OCI-LY1 (cell line): ENCODE results near the gene PMEPA1.

Experiments used
- H2AFZ ChIP-seq: fragments of 200-600 bp; sonication (generic), shearing (Covaris generic); 2 replicates; pipeline ENCODE4 v1.6.0; 2014; ENCODE audit warnings: antibody characterized with exemption, mild to moderate bottlenecking, low read length
- H3F3A ChIP-seq: fragments of 200-600 bp; sonication (generic), shearing (Covaris generic); 2 replicates; pipeline ENCODE4 v1.6.0; 2014; ENCODE audit warnings: mild to moderate bottlenecking, antibody characterized with exemption, low read length, moderate library complexity; ENCODE audit not compliant: insufficient read depth
- H3K27ac ChIP-seq: fragments of 200-600 bp; sonication (generic); 2 replicates; pipeline ENCODE4 v1.5.1; 2014; ENCODE audit warnings: low read length, mixed run types, mild to moderate bottlenecking, low read depth; ENCODE audit not compliant: poor library complexity, severe bottlenecking
- H3K27me3 ChIP-seq: fragments of 200-600 bp; sonication (generic); 2 replicates; pipeline ENCODE4 v1.6.0; 2014; ENCODE audit warnings: antibody characterized with exemption, mild to moderate bottlenecking, low read length, moderate library complexity; ENCODE audit not compliant: insufficient read depth
- H3K36me3 ChIP-seq: fragments of 200-600 bp; sonication (generic); 2 replicates; pipeline ENCODE4 v1.6.1; 2014; ENCODE audit warnings: mild to moderate bottlenecking, antibody characterized with exemption, low read length, moderate library complexity, mixed read lengths; ENCODE audit not compliant: insufficient read depth
- H3K4me1 ChIP-seq: fragments of 200-600 bp; sonication (generic); 2 replicates; pipeline ENCODE4 v1.5.1; 2014; ENCODE audit warnings: mild to moderate bottlenecking, low read length, moderate library complexity; ENCODE audit not compliant: insufficient read depth, severe bottlenecking
- H3K4me2 ChIP-seq: fragments of 200-600 bp; sonication (generic), shearing (Covaris generic); 2 replicates; pipeline ENCODE4 v1.6.1; 2014; ENCODE audit warnings: low read length
- H3K4me3 ChIP-seq: fragments of 200-600 bp; sonication (generic); 2 replicates; pipeline ENCODE4 v1.5.1; 2014; ENCODE audit warnings: low read length, low read depth, mild to moderate bottlenecking, mixed read lengths; ENCODE audit not compliant: poor library complexity, severe bottlenecking
- H3K79me2 ChIP-seq: fragments of 200-600 bp; shearing (Covaris generic); 2 replicates; pipeline ENCODE4 v1.6.1; 2016; ENCODE audit warnings: mixed run types, low read length, mixed read lengths; ENCODE audit not compliant: insufficient read depth
- H3K9ac ChIP-seq: fragments of 200-600 bp; sonication (generic), shearing (Covaris generic); 2 replicates; pipeline ENCODE4 v1.6.1; 2014; ENCODE audit warnings: mild to moderate bottlenecking, low read length, mixed read lengths
- H3K9me2 ChIP-seq: fragments of 200-600 bp; sonication (generic), shearing (Covaris generic); 2 replicates; pipeline ENCODE4 v1.6.1; 2014; ENCODE audit warnings: low read depth, mild to moderate bottlenecking, low read length, mixed read lengths
- H3K9me3 ChIP-seq: fragments of 200-600 bp; shearing (Covaris generic); 2 replicates; pipeline ENCODE4 v1.6.1; 2014; ENCODE audit warnings: low read length, mixed read lengths
- H4K20me1 ChIP-seq: fragments of 200-600 bp; sonication (generic), shearing (Covaris generic); 2 replicates; pipeline ENCODE4 v1.6.0; 2016; ENCODE audit warnings: mild to moderate bottlenecking, low read length; ENCODE audit not compliant: insufficient read depth
- EZH2 ChIP-seq: fragments of 200-600 bp; sonication (generic), shearing (Covaris generic); IDR thresholded peaks from 2 replicates; pipeline ENCODE4 v1.8.0; 2017; ENCODE audit warnings: borderline replicate concordance, mixed run types, mild to moderate bottlenecking, antibody characterized with exemption, low read length, moderate library complexity, mixed read lengths
- TF ChIP-seq, protein P1 (sequence below): fragments of 200-600 bp; sonication (generic), shearing (Covaris generic); IDR thresholded peaks from 2 replicates; pipeline ENCODE4 v1.5.1; 2017; ENCODE audit warnings: mild to moderate bottlenecking, antibody characterized with exemption, low read length, moderate library complexity, mixed read lengths

Gene PMEPA1

DNA sequence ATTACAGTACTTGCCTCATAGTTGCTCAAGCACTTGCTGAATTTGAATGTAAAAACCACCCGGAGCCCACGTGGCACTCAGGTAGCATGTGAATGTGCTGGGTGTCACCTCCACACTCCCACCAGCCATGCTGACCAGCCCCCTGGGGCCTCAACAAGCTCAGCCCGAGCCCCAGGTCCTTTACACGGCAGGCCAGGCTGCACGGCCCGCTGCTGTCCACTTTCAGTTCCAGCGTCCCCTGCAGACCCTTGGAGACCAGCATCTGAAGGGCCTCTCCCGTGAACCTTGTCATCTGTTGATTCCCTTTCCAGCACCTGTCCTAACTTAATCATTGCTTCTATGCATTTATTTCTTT, 56.3 kb downstream of the PMEPA1 start:
- no peak overlapping the region for H2AFZ ChIP-seq
- no peaks in the 10 kb centered on the region for H3K36me3 ChIP-seq
- H3F3A ChIP-seq = no peaks in the 10 kb centered on the region
- peaks cover 20% of the 10 kb centered on the region; the same call in 1 of the 2 replicates for H3K27me3 ChIP-seq
- H3K9me3 ChIP-seq = no peaks in the 10 kb centered on the region
- no peaks in the 10 kb centered on the region for H3K9me2 ChIP-seq
- TF ChIP-seq EZH2 = no peak
- TF ChIP-seq, protein P1, sequence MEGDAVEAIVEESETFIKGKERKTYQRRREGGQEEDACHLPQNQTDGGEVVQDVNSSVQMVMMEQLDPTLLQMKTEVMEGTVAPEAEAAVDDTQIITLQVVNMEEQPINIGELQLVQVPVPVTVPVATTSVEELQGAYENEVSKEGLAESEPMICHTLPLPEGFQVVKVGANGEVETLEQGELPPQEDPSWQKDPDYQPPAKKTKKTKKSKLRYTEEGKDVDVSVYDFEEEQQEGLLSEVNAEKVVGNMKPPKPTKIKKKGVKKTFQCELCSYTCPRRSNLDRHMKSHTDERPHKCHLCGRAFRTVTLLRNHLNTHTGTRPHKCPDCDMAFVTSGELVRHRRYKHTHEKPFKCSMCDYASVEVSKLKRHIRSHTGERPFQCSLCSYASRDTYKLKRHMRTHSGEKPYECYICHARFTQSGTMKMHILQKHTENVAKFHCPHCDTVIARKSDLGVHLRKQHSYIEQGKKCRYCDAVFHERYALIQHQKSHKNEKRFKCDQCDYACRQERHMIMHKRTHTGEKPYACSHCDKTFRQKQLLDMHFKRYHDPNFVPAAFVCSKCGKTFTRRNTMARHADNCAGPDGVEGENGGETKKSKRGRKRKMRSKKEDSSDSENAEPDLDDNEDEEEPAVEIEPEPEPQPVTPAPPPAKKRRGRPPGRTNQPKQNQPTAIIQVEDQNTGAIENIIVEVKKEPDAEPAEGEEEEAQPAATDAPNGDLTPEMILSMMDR = no peak
- no peaks in the 10 kb centered on the region for H4K20me1 ChIP-seq
- H3K4me2 ChIP-seq = no peak overlapping the region
- H3K27ac ChIP-seq = no peak overlapping the region
- H3K79me2 ChIP-seq = no peaks in the 10 kb centered on the region
- H3K4me1 ChIP-seq = no peaks in the 10 kb centered on the region
- H3K9ac ChIP-seq = no peak overlapping the region
- H3K4me3 ChIP-seq = no peak overlapping the region

DNA sequence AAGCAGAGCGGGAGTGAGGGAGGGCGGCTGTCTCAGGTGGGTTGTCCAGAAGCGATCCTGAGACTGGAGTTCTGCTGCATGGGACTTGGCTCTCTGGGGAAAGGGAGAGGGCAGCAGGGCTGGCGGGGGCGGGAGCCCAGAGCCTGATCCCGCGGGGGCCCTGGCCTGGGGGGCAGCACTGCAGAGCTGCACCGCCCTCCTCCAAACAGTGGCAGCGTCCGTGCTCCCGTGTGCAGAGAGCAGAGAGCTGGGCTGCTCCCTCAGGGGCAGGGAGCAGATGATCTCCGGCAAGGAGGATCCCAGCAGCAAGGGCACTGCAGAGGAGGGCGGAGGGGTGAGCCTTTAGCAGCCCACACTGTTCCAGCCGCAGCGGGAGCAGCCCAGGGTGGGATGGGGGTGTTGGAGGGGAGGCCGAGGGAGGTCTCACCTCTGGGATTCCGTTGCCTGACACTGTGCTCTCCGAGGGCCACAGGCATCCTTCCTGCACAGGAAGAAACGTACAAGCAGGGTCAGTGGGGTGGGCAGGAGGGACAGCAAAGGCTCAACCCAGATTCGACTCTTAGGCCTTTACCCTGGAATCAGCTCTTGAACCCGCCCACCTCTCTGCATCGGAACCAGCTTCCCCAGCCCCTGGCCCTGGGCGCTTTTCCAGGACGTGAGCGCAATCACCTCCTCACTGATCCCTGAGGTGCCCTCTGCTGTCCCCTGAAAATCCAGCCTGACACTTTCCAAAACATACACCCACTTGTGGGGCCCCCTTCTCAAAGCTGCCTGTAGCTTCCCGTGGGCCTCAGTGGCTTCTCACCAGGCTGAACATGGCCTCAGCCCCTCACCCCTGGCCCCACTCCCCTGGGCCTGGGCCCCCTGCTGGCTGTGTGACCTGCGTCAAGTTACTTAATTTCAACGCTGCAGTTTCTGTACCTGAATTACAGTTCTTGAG, 56.9 kb downstream of the PMEPA1 start:
- no peaks in the 10 kb centered on the region for H3K9me3 ChIP-seq
- H3K4me1 ChIP-seq = no peaks in the 10 kb centered on the region
- no peaks in the 10 kb centered on the region for H4K20me1 ChIP-seq
- H3K9ac ChIP-seq = no peak overlapping the region
- H3K27me3 ChIP-seq = peaks cover 18% of the 10 kb centered on the region; the same call in 1 of the 2 replicates
- H3F3A ChIP-seq = no peaks in the 10 kb centered on the region
- no peak overlapping the region for H3K27ac ChIP-seq
- no peak overlapping the region for H3K4me3 ChIP-seq
- no peak overlapping the region for H3K4me2 ChIP-seq
- H3K79me2 ChIP-seq = no peaks in the 10 kb centered on the region
- no peaks in the 10 kb centered on the region for H3K36me3 ChIP-seq
- H2AFZ ChIP-seq = no peak overlapping the region
- H3K9me2 ChIP-seq = no peaks in the 10 kb centered on the region
- TF ChIP-seq, protein P1 = no peak

DNA sequence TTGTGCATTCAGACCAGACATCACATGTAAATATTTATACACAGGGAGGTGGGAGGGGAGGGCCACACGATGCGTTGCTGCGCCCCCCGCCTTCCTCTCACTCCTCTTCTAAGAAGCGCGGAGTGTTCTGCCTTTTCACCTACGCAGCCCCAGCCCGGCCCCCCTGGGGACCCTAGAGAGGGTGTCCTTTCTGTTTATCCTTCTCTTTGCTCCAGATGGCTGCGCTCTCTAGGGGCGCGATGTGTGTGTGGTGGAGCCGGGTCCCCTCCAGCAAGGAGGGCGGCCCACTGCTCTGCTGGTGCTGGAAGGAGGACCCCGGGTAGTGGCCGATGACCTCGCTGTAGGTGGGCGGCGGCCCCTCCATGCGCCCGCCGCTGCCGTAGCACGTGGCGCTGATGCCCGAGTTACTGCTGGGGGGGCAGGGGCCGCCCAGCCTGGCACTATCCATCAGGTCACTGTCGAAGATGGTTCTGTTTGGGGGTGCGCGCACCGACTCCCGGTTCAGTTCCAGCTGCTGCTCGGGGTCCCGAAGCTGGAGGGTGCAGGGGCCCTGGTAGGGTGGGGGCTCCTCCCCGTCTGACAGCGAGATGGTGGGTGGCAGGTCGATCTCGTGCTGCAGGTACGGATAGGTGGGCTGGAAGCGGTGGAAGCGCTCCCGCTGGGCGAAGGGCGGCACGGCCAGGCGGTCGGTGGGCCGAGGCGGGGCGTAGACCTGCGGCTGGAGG, 57.8 kb downstream of the PMEPA1 start:
- H3K36me3 ChIP-seq = no peaks in the 10 kb centered on the region
- no peak overlapping the region for H3K9ac ChIP-seq
- no peaks in the 10 kb centered on the region for H3F3A ChIP-seq
- no peaks in the 10 kb centered on the region for H3K4me1 ChIP-seq
- no peaks in the 10 kb centered on the region for H3K9me3 ChIP-seq
- H2AFZ ChIP-seq = no peak overlapping the region
- TF ChIP-seq EZH2 = no peak
- H3K27me3 ChIP-seq = peaks cover 9% of the 10 kb centered on the region; the same call in 1 of the 2 replicates
- no peaks in the 10 kb centered on the region for H3K9me2 ChIP-seq
- H4K20me1 ChIP-seq = no peaks in the 10 kb centered on the region
- H3K4me3 ChIP-seq = no peak overlapping the region
- H3K79me2 ChIP-seq = no peaks in the 10 kb centered on the region
- no peak overlapping the region for H3K4me2 ChIP-seq
- H3K27ac ChIP-seq = no peak overlapping the region
